HEK293 (cell line): ENCODE measurements around the gene B4GALT5.

ENCODE experiments used
- BCL11A ChIP-seq: fragments of 450-650 bp; formaldehyde crosslinking; IDR thresholded peaks from 2 replicates; pipeline ENCODE4 v1.5.1; 2016; ENCODE audit warnings: low read depth, missing biosample characterization, missing genetic modification characterization
- CTCF ChIP-seq: fragments of 450-650 bp; formaldehyde crosslinking; IDR thresholded peaks from 2 replicates; pipeline ENCODE4 v1.5.1; 2016; ENCODE audit warnings: missing biosample characterization, missing genetic modification characterization
- GLIS1 ChIP-seq: fragments of 450-650 bp; formaldehyde crosslinking; IDR thresholded peaks from 2 replicates; pipeline ENCODE4 v1.5.1; 2016; ENCODE audit warnings: missing biosample characterization, missing genetic modification characterization
- PRDM10 ChIP-seq: fragments of 450-650 bp; formaldehyde crosslinking; IDR thresholded peaks from 2 replicates; pipeline ENCODE4 v1.5.1; 2016; ENCODE audit warnings: missing biosample characterization, missing genetic modification characterization
- SALL2 ChIP-seq: fragments of 450-650 bp; formaldehyde crosslinking; IDR thresholded peaks from 2 replicates; pipeline ENCODE4 v1.5.0; 2017; ENCODE audit warnings: missing biosample characterization, mild to moderate bottlenecking, missing genetic modification characterization, borderline replicate concordance
- ZNF175 ChIP-seq: fragments of 450-650 bp; formaldehyde crosslinking; IDR thresholded peaks from 2 replicates; pipeline ENCODE4 v1.5.1; 2016; ENCODE audit warnings: missing biosample characterization, missing genetic modification characterization
- ZNF433 ChIP-seq: fragments of 450-650 bp; formaldehyde crosslinking; IDR thresholded peaks from 2 replicates; pipeline ENCODE4 v1.5.1; 2016; ENCODE audit warnings: missing biosample characterization, missing genetic modification characterization, low read depth
- ZNF530 ChIP-seq: fragments of 450-650 bp; formaldehyde crosslinking; IDR thresholded peaks from 2 replicates; pipeline ENCODE4 v1.5.1; 2016; ENCODE audit warnings: low read depth, missing biosample characterization, missing genetic modification characterization
- ZNF610 ChIP-seq: fragments of 450-650 bp; formaldehyde crosslinking; IDR thresholded peaks from 2 replicates; pipeline ENCODE4 v1.5.1; 2016; ENCODE audit warnings: missing biosample characterization, missing genetic modification characterization, borderline replicate concordance
- ZNF658 ChIP-seq: fragments of 450-650 bp; formaldehyde crosslinking; IDR thresholded peaks from 2 replicates; pipeline ENCODE4; 2016; ENCODE audit warnings: missing biosample characterization, missing genetic modification characterization
- ZNF837 ChIP-seq: fragments of 450-650 bp; formaldehyde crosslinking; IDR thresholded peaks from 2 replicates; pipeline ENCODE4 v1.5.1; 2016; ENCODE audit warnings: missing biosample characterization, missing genetic modification characterization

- TF ChIP-seq SALL2 (no peak), ZNF530 (tag by site-specific recombination) (no peak), ZNF175 (tag by site-specific recombination) (no peak), ZNF610 (no peak), ZNF658 (tag by site-specific recombination) (no peak), PRDM10 (no peak), ZNF837 (tag by site-specific recombination) (no peak), BCL11A (no peak), ZNF433 (no peak), CTCF (tag by site-specific recombination) (no peak), GLIS1 (tag by site-specific recombination) (no peak)
These were observed 54.6 kb downstream of the B4GALT5 start for GRCh38 chr20:49659056-49659455.
